SK-N-SH treated with all-trans-retinoic acid at 6 μM for 48 hours (cell line): Measurements from ENCODE around the gene KIAA1217.

Experiments
- ARNTL ChIP-seq: fragments of 450-650 bp; formaldehyde crosslinking; IDR thresholded peaks from 2 replicates; pipeline ENCODE4 v1.5.0; 2020; ENCODE audit warnings: low read depth, mild to moderate bottlenecking, moderate library complexity, borderline replicate concordance
- CREB5 ChIP-seq: fragments of 250-450 bp; sonication (Bioruptor Pico); IDR thresholded peaks from 2 replicates; pipeline ENCODE4 v1.5.1; 2020; ENCODE audit warnings: low read depth, mild to moderate bottlenecking, moderate library complexity
- CSDC2 ChIP-seq: fragments of 250-450 bp; sonication (Bioruptor Pico); IDR thresholded peaks from 2 replicates; pipeline ENCODE4 v1.5.0; 2020; ENCODE audit warnings: mild to moderate bottlenecking, moderate library complexity
- CSRNP3 ChIP-seq: fragments of 250-450 bp; sonication (Bioruptor Pico); IDR thresholded peaks from 2 replicates; pipeline ENCODE4 v1.5.1; 2021; ENCODE audit warnings: mild to moderate bottlenecking, moderate library complexity
- ESRRG ChIP-seq: fragments of 250-450 bp; sonication (Bioruptor Pico); IDR thresholded peaks from 2 replicates; pipeline ENCODE4 v1.6.1; 2021; ENCODE audit warnings: mild to moderate bottlenecking
- GLIS3 ChIP-seq: fragments of 250-450 bp; sonication (Bioruptor Pico); IDR thresholded peaks from 2 replicates; pipeline ENCODE4 v1.5.0; 2020; ENCODE audit warnings: mild to moderate bottlenecking, moderate library complexity
- OSR1 ChIP-seq: fragments of 250-450 bp; sonication (Bioruptor Pico); IDR thresholded peaks from 2 replicates; pipeline ENCODE4 v1.8.0; 2022; ENCODE audit warnings: moderate library complexity, mild to moderate bottlenecking, inconsistent platforms
- PATZ1 ChIP-seq: fragments of 250-450 bp; sonication (Bioruptor Pico); IDR thresholded peaks from 2 replicates; pipeline ENCODE4 v1.8.0; 2020; ENCODE audit warnings: mild to moderate bottlenecking, moderate library complexity, borderline replicate concordance
- POU6F1 ChIP-seq: fragments of 250-450 bp; sonication (Bioruptor Pico); IDR thresholded peaks from 2 replicates; pipeline ENCODE4 v1.8.0; 2021; ENCODE audit warnings: low read depth, mild to moderate bottlenecking, moderate library complexity, borderline replicate concordance
- SNAI2 ChIP-seq: fragments of 250-450 bp; sonication (Bioruptor Pico); IDR thresholded peaks from 2 replicates; pipeline ENCODE4 v1.5.0; 2020; ENCODE audit warnings: mild to moderate bottlenecking, moderate library complexity
- ZC3H10 ChIP-seq: fragments of 250-450 bp; sonication (Bioruptor Pico); IDR thresholded peaks from 2 replicates; pipeline ENCODE4 v1.5.1; 2021; ENCODE audit warnings: mild to moderate bottlenecking, moderate library complexity
- ZNF565 ChIP-seq: fragments of 450-650 bp; formaldehyde crosslinking; conservative IDR thresholded peaks from 2 replicates; pipeline ENCODE4 v1.5.0; 2020; ENCODE audit warnings: low read depth, mild to moderate bottlenecking, moderate library complexity
- ZNF70 ChIP-seq: fragments of 450-650 bp; formaldehyde crosslinking; IDR thresholded peaks from 2 replicates; pipeline ENCODE4 v1.5.0; 2020; ENCODE audit warnings: mild to moderate bottlenecking, moderate library complexity
- ZNF8 ChIP-seq: fragments of 450-650 bp; formaldehyde crosslinking; IDR thresholded peaks from 2 replicates; pipeline ENCODE4 v1.5.0; 2020; ENCODE audit warnings: mild to moderate bottlenecking, moderate library complexity

GRCh38 chr10:24545585-24545984 is 336.6 kb downstream of the KIAA1217 start:
- TF ChIP-seq SNAI2 (CRISPR knock-in tag) = no peak
- TF ChIP-seq PATZ1 = no peak
- no peak for TF ChIP-seq ARNTL (CRISPR knock-in tag)
- TF ChIP-seq CSDC2 (CRISPR knock-in tag) = no peak
- no peak for TF ChIP-seq ZNF8
- no peak for TF ChIP-seq CREB5 (CRISPR knock-in tag)
- no peak for TF ChIP-seq ZC3H10 (CRISPR knock-in tag)
- TF ChIP-seq CSRNP3 (CRISPR knock-in tag) = no peak
- TF ChIP-seq GLIS3 (CRISPR knock-in tag) = no peak
- no peak for TF ChIP-seq OSR1 (CRISPR knock-in tag)
- TF ChIP-seq ZNF70 = no peak
- no peak for TF ChIP-seq POU6F1 (CRISPR knock-in tag)
- no peak for TF ChIP-seq ZNF565 (CRISPR knock-in tag)
- TF ChIP-seq ESRRG = no peak
